ENCODE data around the gene TNFAIP8L3.

DNA sequence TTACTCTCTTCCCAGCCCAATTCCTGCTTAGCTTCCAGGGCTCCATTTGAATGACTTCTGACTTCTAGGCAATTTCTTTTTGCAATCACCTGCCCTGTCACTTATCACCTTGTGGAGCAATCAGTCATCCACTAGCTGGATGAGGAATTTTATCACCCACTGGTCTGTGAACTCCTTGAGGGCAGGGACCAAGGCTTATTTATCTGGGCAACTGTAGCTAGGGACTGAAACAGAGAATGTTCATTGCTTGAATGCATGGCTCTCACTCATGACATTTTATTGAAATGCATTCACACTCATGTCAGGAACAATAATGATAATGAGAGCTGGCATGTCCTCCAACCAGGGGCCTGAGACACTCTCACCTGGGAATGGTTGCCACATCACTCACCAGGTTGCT, 15.5 kb downstream of the TNFAIP8L3 start:
- no peak for TF ChIP-seq POLR2A (IDR thresholded peaks at IDR 0.05)
- TF ChIP-seq, protein P1, sequence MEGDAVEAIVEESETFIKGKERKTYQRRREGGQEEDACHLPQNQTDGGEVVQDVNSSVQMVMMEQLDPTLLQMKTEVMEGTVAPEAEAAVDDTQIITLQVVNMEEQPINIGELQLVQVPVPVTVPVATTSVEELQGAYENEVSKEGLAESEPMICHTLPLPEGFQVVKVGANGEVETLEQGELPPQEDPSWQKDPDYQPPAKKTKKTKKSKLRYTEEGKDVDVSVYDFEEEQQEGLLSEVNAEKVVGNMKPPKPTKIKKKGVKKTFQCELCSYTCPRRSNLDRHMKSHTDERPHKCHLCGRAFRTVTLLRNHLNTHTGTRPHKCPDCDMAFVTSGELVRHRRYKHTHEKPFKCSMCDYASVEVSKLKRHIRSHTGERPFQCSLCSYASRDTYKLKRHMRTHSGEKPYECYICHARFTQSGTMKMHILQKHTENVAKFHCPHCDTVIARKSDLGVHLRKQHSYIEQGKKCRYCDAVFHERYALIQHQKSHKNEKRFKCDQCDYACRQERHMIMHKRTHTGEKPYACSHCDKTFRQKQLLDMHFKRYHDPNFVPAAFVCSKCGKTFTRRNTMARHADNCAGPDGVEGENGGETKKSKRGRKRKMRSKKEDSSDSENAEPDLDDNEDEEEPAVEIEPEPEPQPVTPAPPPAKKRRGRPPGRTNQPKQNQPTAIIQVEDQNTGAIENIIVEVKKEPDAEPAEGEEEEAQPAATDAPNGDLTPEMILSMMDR (IDR thresholded peaks at IDR 0.05): no peak
